ENCODE measurements around the gene PSMC1.

PSMC1 gene

GRCh38 chr14:90280096-90280495 lies 23.7 kb downstream of the PSMC1 start:
- TF ChIP-seq, protein P1, sequence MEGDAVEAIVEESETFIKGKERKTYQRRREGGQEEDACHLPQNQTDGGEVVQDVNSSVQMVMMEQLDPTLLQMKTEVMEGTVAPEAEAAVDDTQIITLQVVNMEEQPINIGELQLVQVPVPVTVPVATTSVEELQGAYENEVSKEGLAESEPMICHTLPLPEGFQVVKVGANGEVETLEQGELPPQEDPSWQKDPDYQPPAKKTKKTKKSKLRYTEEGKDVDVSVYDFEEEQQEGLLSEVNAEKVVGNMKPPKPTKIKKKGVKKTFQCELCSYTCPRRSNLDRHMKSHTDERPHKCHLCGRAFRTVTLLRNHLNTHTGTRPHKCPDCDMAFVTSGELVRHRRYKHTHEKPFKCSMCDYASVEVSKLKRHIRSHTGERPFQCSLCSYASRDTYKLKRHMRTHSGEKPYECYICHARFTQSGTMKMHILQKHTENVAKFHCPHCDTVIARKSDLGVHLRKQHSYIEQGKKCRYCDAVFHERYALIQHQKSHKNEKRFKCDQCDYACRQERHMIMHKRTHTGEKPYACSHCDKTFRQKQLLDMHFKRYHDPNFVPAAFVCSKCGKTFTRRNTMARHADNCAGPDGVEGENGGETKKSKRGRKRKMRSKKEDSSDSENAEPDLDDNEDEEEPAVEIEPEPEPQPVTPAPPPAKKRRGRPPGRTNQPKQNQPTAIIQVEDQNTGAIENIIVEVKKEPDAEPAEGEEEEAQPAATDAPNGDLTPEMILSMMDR (IDR thresholded peaks at IDR 0.05; ENCODE audit: low read depth, low read length), result no peak
- no peak for TF ChIP-seq EZH2phosphoT487 (IDR thresholded peaks at IDR 0.05; ENCODE audit: low read depth)
- no peak overlapping the region for H2AFZ ChIP-seq (ENCODE audit: low read depth, low read length)
- H3K27me3 ChIP-seq (ENCODE audit: low read depth, low read length), result no peaks in the 10 kb centered on the region
- H3K27ac ChIP-seq (ENCODE audit: low read length), result no peak overlapping the region
- no peak overlapping the region for H3K4me3 ChIP-seq (ENCODE audit: low read length)
- no peak overlapping the region for H3K9ac ChIP-seq (ENCODE audit: low read length)
- no peaks in the 10 kb centered on the region for H3K79me2 ChIP-seq (ENCODE audit: low read length)
- no peaks in the 10 kb centered on the region for H3K9me3 ChIP-seq (ENCODE audit: insufficient read depth, low read length)
- no peaks in the 10 kb centered on the region; the same call in 1 of the 2 replicates for H4K20me1 ChIP-seq (ENCODE audit: insufficient read depth, low read length)
- H3K4me2 ChIP-seq (ENCODE audit: low read length), result no peak overlapping the region
- no peaks in the 10 kb centered on the region for H3K4me1 ChIP-seq (ENCODE audit: low read length)
- peaks cover 11% of the 10 kb centered on the region for H3K36me3 ChIP-seq (replicated peaks; ENCODE audit: low read depth, low read length)

DNA sequence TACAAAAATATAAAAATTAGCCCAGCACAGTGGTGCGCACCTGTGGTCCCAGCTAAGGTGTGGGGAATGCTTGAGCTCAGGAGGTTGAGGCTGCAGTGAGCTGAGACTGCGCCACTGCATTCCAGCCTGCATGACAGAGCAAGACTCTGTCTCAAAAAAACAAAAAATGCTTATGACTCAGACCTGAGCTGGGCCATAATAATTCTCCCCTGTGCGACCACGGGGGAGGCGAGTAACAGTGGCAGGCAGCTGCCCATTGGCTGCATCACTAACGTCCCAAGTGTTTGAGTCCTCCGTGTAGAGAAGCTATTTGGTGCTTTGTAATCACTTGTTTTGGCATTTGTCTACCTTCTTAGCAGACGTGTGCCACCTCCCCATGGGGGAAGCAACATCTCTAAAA lies 24.9 kb downstream of the PSMC1 start:
- no peaks in the 10 kb centered on the region for H3K79me2 ChIP-seq (ENCODE audit: low read length)
- no peak overlapping the region for H3K4me2 ChIP-seq (ENCODE audit: low read length)
- no peak overlapping the region for H3K27ac ChIP-seq (ENCODE audit: low read length)
- no peaks in the 10 kb centered on the region for H3K4me1 ChIP-seq (ENCODE audit: low read length)
- H3K36me3 ChIP-seq (replicated peaks; ENCODE audit: low read depth, low read length), result peaks cover 10% of the 10 kb centered on the region
- H3K9me3 ChIP-seq (ENCODE audit: insufficient read depth, low read length), result no peaks in the 10 kb centered on the region
- no peak for TF ChIP-seq EZH2phosphoT487 (IDR thresholded peaks at IDR 0.05; ENCODE audit: low read depth)
- TF ChIP-seq, protein P1 (IDR thresholded peaks at IDR 0.05; ENCODE audit: low read depth, low read length), result no peak
- no peaks in the 10 kb centered on the region for H4K20me1 ChIP-seq (ENCODE audit: insufficient read depth, low read length)
- H3K27me3 ChIP-seq (ENCODE audit: low read depth, low read length), result no peaks in the 10 kb centered on the region
- H3K4me3 ChIP-seq (ENCODE audit: low read length), result no peak overlapping the region
- no peak overlapping the region for H3K9ac ChIP-seq (ENCODE audit: low read length)
- no peak overlapping the region for H2AFZ ChIP-seq (ENCODE audit: low read depth, low read length)

- H3K4me2 ChIP-seq (ENCODE audit: low read length), result no peak overlapping the region
- no peaks in the 10 kb centered on the region for H3K9me3 ChIP-seq (ENCODE audit: insufficient read depth, low read length)
- no peaks in the 10 kb centered on the region for H4K20me1 ChIP-seq (ENCODE audit: insufficient read depth, low read length)
- H3K79me2 ChIP-seq (ENCODE audit: low read length), result no peaks in the 10 kb centered on the region
- H3K4me3 ChIP-seq (ENCODE audit: low read length), result no peak overlapping the region
- no peaks in the 10 kb centered on the region for H3K4me1 ChIP-seq (ENCODE audit: low read length)
- H3K9ac ChIP-seq (ENCODE audit: low read length), result no peak overlapping the region
- no peak overlapping the region for H3K27ac ChIP-seq (ENCODE audit: low read length)
- TF ChIP-seq, protein P1 (IDR thresholded peaks at IDR 0.05; ENCODE audit: low read depth, low read length), result no peak
- no peak for TF ChIP-seq EZH2phosphoT487 (IDR thresholded peaks at IDR 0.05; ENCODE audit: low read depth)
- H3K27me3 ChIP-seq (ENCODE audit: low read depth, low read length), result no peaks in the 10 kb centered on the region
- no peak overlapping the region for H2AFZ ChIP-seq (ENCODE audit: low read depth, low read length)
- H3K36me3 ChIP-seq (replicated peaks; ENCODE audit: low read depth, low read length), result peaks cover 11% of the 10 kb centered on the region
Observed at GRCh38 chr14:90281756-90282155, 25.4 kb downstream of the PSMC1 start.

DNA sequence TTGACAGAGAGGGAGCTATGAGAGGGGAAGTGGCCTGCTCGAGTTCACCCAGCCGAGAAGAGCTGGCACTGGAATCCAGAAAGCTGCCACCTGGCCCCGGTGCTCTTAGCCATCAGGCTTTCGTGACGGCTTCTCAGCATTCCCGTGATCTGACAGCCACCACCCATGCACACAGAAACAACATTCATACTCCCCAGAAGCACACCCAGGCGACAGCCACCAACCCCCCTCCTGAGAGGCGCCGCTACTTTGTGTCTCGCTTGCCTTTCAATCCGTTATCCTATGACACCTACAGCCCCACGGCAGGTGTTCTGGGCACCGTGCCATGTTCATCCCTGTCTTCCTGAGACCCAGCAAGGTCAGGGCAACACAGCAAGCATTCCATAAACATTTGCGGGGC lies 31.4 kb downstream of the PSMC1 start:
- peaks cover 40% of the 10 kb centered on the region for H3K36me3 ChIP-seq (replicated peaks; ENCODE audit: low read depth, low read length)
- peak overlapping the region; percentile 77; the same call in 1 of the 2 replicates for H3K27ac ChIP-seq (ENCODE audit: low read length)
- TF ChIP-seq, protein P1 (IDR thresholded peaks at IDR 0.05; ENCODE audit: low read depth, low read length), result no peak
- TF ChIP-seq EZH2phosphoT487 (IDR thresholded peaks at IDR 0.05; ENCODE audit: low read depth), result no peak
- peak overlapping the region; percentile 67; the same call in 1 of the 2 replicates for H3K4me2 ChIP-seq (ENCODE audit: low read length)
- H3K27me3 ChIP-seq (ENCODE audit: low read depth, low read length), result no peaks in the 10 kb centered on the region
- no peak overlapping the region for H2AFZ ChIP-seq (ENCODE audit: low read depth, low read length)
- no peaks in the 10 kb centered on the region for H4K20me1 ChIP-seq (ENCODE audit: insufficient read depth, low read length)
- H3K79me2 ChIP-seq (ENCODE audit: low read length), result no peaks in the 10 kb centered on the region
- no peaks in the 10 kb centered on the region for H3K9me3 ChIP-seq (ENCODE audit: insufficient read depth, low read length)
- H3K4me3 ChIP-seq (ENCODE audit: low read length), result no peak overlapping the region
- no peak overlapping the region for H3K9ac ChIP-seq (ENCODE audit: low read length)
- H3K4me1 ChIP-seq (ENCODE audit: low read length), result peaks cover 22% of the 10 kb centered on the region

All from OCI-LY3 (cell line).